GM13976 (cell line): ENCODE measurements around the gene TMBIM4.
"Not testable (repeated sequence)": the region's sequence is repeated elsewhere in the genome, so short reads cannot be mapped to it uniquely, and the experiment has no call there.

Experiments used
- DNase-seq: peaks from one replicate; pipeline ENCODE4 v3.0.0; 2012; ENCODE audit warnings: low spot score
- CTCF ChIP-seq: IDR thresholded peaks from 2 replicates; pipeline ENCODE4 v1.5.1; 2012; ENCODE audit warnings: borderline replicate concordance, mild to moderate bottlenecking; ENCODE audit not compliant: insufficient read depth; ENCODE audit errors: extremely low read depth, missing control alignments, control extremely low read depth
- in situ Hi-C: fragments of 300-500 bp; cut with MboI; formaldehyde crosslinking; loops from one replicate; pipeline ENCODE4 v1.12.0; 2022; ENCODE audit warnings: low sequenced_read_pairs, mixed read lengths, inconsistent platforms; ENCODE audit not compliant: unreplicated experiment

TMBIM4 gene

GRCh38 chr12:66182956-66183355 lies 13.2 kb upstream of the TMBIM4 start:
- DNase-seq = no peak
- no peak for TF ChIP-seq CTCF
- in situ Hi-C loops = no loop called here

- no peak for DNase-seq
- no peak for TF ChIP-seq CTCF
- in situ Hi-C loops = no loop called here
Observed at GRCh38 chr12:66176105-66176900, 6.5 kb upstream of the TMBIM4 start.

GRCh38 chr12:66174391-66175325 lies 4.9 kb upstream of the TMBIM4 start:
- DNase-seq, in situ Hi-C loops: not testable (repeated sequence)

- TF ChIP-seq CTCF = no peak
- DNase-seq = no peak
- in situ Hi-C loops = no loop called here
Observed at GRCh38 chr12:66170606-66171005, 810 bp upstream of the TMBIM4 start.

- TF ChIP-seq CTCF = no peak
- in situ Hi-C loops = no loop called here
- DNase-seq = no peak
Observed at GRCh38 chr12:66168410-66168809, 1.4 kb downstream of the TMBIM4 start.

GRCh38 chr12:66166561-66166960 lies 3.2 kb downstream of the TMBIM4 start:
- no peak for TF ChIP-seq CTCF
- DNase-seq = no peak
- in situ Hi-C loops = no loop called here

- in situ Hi-C loops = no loop called here
- no peak for DNase-seq
- TF ChIP-seq CTCF = no peak
Observed at GRCh38 chr12:66165141-66165540, 4.7 kb downstream of the TMBIM4 start.
